ENCODE results near the gene ABCD2.
A peak's percentile ranks its signal among the peaks of the same experiment; 100 is the strongest.

The ABCD2 gene

GRCh38 chr12:39587225-39587624 lies 32.4 kb downstream of the ABCD2 start:
- Histone ChIP-seq H3K27me3 (ENCODE audit: insufficient read depth, low read length, poor library complexity, severe bottlenecking) (no peaks in the 10 kb centered on the region), H3K9me3 (ENCODE audit: insufficient read depth, low read depth, low read length) (no peaks in the 10 kb centered on the region), H3K36me3 (ENCODE audit: insufficient read depth, low read length) (no peaks in the 10 kb centered on the region), H2AFZ (ENCODE audit: low read length) (no peak overlapping the region), H3F3A (ENCODE audit: low read depth) (no peaks in the 10 kb centered on the region), H4K20me1 (ENCODE audit: insufficient read depth, low read length, poor library complexity, severe bottlenecking) (no peaks in the 10 kb centered on the region), H3K9me2 (replicated peaks; ENCODE audit: low read depth, low read length) (no peaks in the 10 kb centered on the region), H3K4me3 (ENCODE audit: low read length, poor library complexity, severe bottlenecking) (no peak overlapping the region), H3K9ac (ENCODE audit: low read depth, low read length, poor library complexity, severe bottlenecking) (no peak overlapping the region), H3K4me1 (ENCODE audit: insufficient read depth, low read length, poor library complexity, severe bottlenecking) (no peaks in the 10 kb centered on the region), H3K79me2 (ENCODE audit: insufficient read depth, low read length) (no peaks in the 10 kb centered on the region), H3K4me2 (ENCODE audit: low read depth, low read length, poor library complexity, severe bottlenecking) (no peak overlapping the region)
- TF ChIP-seq CTCF (conservative IDR thresholded peaks at IDR 0.05; ENCODE audit: low read length) (peak; percentile 55), EZH2phosphoT487 (IDR thresholded peaks at IDR 0.05; ENCODE audit: borderline replicate concordance) (no peak)

- H3K9me2 ChIP-seq (replicated peaks; ENCODE audit: low read depth, low read length): no peaks in the 10 kb centered on the region
- no peak for TF ChIP-seq CTCF (conservative IDR thresholded peaks at IDR 0.05; ENCODE audit: low read length)
- TF ChIP-seq EZH2phosphoT487 (IDR thresholded peaks at IDR 0.05; ENCODE audit: borderline replicate concordance): no peak
- H3F3A ChIP-seq (ENCODE audit: low read depth): no peaks in the 10 kb centered on the region
- no peaks in the 10 kb centered on the region for H3K27me3 ChIP-seq (ENCODE audit: insufficient read depth, low read length, poor library complexity, severe bottlenecking)
- no peak overlapping the region for H2AFZ ChIP-seq (ENCODE audit: low read length)
- no peaks in the 10 kb centered on the region for H3K9me3 ChIP-seq (ENCODE audit: insufficient read depth, low read depth, low read length)
- no peaks in the 10 kb centered on the region for H3K79me2 ChIP-seq (ENCODE audit: insufficient read depth, low read length)
- H4K20me1 ChIP-seq (ENCODE audit: insufficient read depth, low read length, poor library complexity, severe bottlenecking): no peaks in the 10 kb centered on the region
- no peaks in the 10 kb centered on the region for H3K36me3 ChIP-seq (ENCODE audit: insufficient read depth, low read length)
- H3K4me3 ChIP-seq (ENCODE audit: low read length, poor library complexity, severe bottlenecking): no peak overlapping the region
- H3K4me1 ChIP-seq (ENCODE audit: insufficient read depth, low read length, poor library complexity, severe bottlenecking): no peaks in the 10 kb centered on the region
- no peak overlapping the region for H3K9ac ChIP-seq (ENCODE audit: low read depth, low read length, poor library complexity, severe bottlenecking)
- no peak overlapping the region for H3K4me2 ChIP-seq (ENCODE audit: low read depth, low read length, poor library complexity, severe bottlenecking)
Measured at GRCh38 chr12:39586816-39587215, 32.8 kb downstream of the ABCD2 start.

- Histone ChIP-seq H3K4me1 (ENCODE audit: insufficient read depth, low read length, poor library complexity, severe bottlenecking) (no peaks in the 10 kb centered on the region), H3K4me3 (ENCODE audit: low read length, poor library complexity, severe bottlenecking) (no peak overlapping the region), H3K79me2 (ENCODE audit: insufficient read depth, low read length) (no peaks in the 10 kb centered on the region), H3K4me2 (ENCODE audit: low read depth, low read length, poor library complexity, severe bottlenecking) (no peak overlapping the region), H3K9me2 (replicated peaks; ENCODE audit: low read depth, low read length) (no peaks in the 10 kb centered on the region), H3K9ac (ENCODE audit: low read depth, low read length, poor library complexity, severe bottlenecking) (no peak overlapping the region), H3K27me3 (ENCODE audit: insufficient read depth, low read length, poor library complexity, severe bottlenecking) (no peaks in the 10 kb centered on the region), H3F3A (ENCODE audit: low read depth) (no peaks in the 10 kb centered on the region), H2AFZ (ENCODE audit: low read length) (no peak overlapping the region), H3K36me3 (ENCODE audit: insufficient read depth, low read length) (no peaks in the 10 kb centered on the region), H3K9me3 (ENCODE audit: insufficient read depth, low read depth, low read length) (no peaks in the 10 kb centered on the region), H4K20me1 (ENCODE audit: insufficient read depth, low read length, poor library complexity, severe bottlenecking) (no peaks in the 10 kb centered on the region)
- TF ChIP-seq CTCF (conservative IDR thresholded peaks at IDR 0.05; ENCODE audit: low read length) (no peak), EZH2phosphoT487 (IDR thresholded peaks at IDR 0.05; ENCODE audit: borderline replicate concordance) (no peak)
Measured at GRCh38 chr12:39581592-39581991, 38.0 kb downstream of the ABCD2 start.

All from Loucy (cell line).